Neural progenitor cell (in vitro differentiated cells): ENCODE results near the gene MYOF. TPM values are rescaled to one million over a fixed set of nuclear protein-coding genes. Genes with fewer than 3 reads are reported as not detected.
A peak's percentile ranks its signal among the peaks of the same experiment; 100 is the strongest.

Source experiments
- DNase-seq: peaks from one replicate; pipeline ENCODE4 v3.0.0-alpha.2; 2016; ENCODE audit warnings: low spot score
- H2AFZ ChIP-seq: fragments of 200-600 bp; sonication (generic); replicated peaks from 2 replicates; pipeline ENCODE4 v1.6.1; 2016; ENCODE audit warnings: antibody characterized with exemption
- H3F3A ChIP-seq: fragments of 200-600 bp; sonication (generic); 2 replicates; pipeline ENCODE4 v1.6.1; 2016; ENCODE audit warnings: antibody characterized with exemption, low read depth
- H3K27ac ChIP-seq: fragments of 200-600 bp; sonication (generic); 2 replicates; pipeline ENCODE4 v1.5.1; 2016; ENCODE audit warnings: mild to moderate bottlenecking
- H3K27me3 ChIP-seq: fragments of 200-600 bp; sonication (generic); 2 replicates; pipeline ENCODE4 v1.6.1; 2016; ENCODE audit warnings: mild to moderate bottlenecking, moderate library complexity
- H3K36me3 ChIP-seq: fragments of 200-600 bp; sonication (generic); 2 replicates; pipeline ENCODE4 v1.5.1; 2016
- H3K4me1 ChIP-seq: fragments of 200-600 bp; sonication (generic); 2 replicates; pipeline ENCODE4 v1.6.1; 2016; ENCODE audit warnings: mixed run types
- H3K4me2 ChIP-seq: fragments of 200-600 bp; sonication (generic); 2 replicates; pipeline ENCODE4 v1.6.1; 2016
- H3K4me3 ChIP-seq: fragments of 200-600 bp; sonication (generic); 2 replicates; pipeline ENCODE4 v1.5.1; 2016
- H3K79me2 ChIP-seq: fragments of 200-600 bp; sonication (generic); 2 replicates; pipeline ENCODE4 v1.6.1; 2016; ENCODE audit warnings: low read depth
- H3K9ac ChIP-seq: fragments of 200-600 bp; sonication (generic); 2 replicates; pipeline ENCODE4 v1.6.1; 2016
- H3K9me3 ChIP-seq: fragments of 200-600 bp; sonication (generic); 2 replicates; pipeline ENCODE4 v1.5.1; 2016; ENCODE audit warnings: low read depth
- H4K20me1 ChIP-seq: fragments of 200-600 bp; sonication (generic); 2 replicates; pipeline ENCODE4 v1.6.1; 2016; ENCODE audit warnings: low read depth
- H3K27ac Mint-ChIP-seq: 3 replicates; pipeline ENCODE4 v1.8.0; 2021; ENCODE audit warnings: mixed read lengths
- H3K27me3 Mint-ChIP-seq: 2 replicates; pipeline ENCODE4 v1.8.0; 2022; ENCODE audit warnings: low read depth, mild to moderate bottlenecking, inconsistent platforms, moderate library complexity, mixed read lengths; ENCODE audit not compliant: insufficient read depth
- H3K36me3 Mint-ChIP-seq: 3 replicates; pipeline ENCODE4 v1.8.0; 2021; ENCODE audit warnings: mixed read lengths
- H3K4me1 Mint-ChIP-seq: 3 replicates; pipeline ENCODE4 v1.8.0; 2021; ENCODE audit warnings: mixed read lengths
- H3K4me3 Mint-ChIP-seq: 3 replicates; pipeline ENCODE4 v1.8.0; 2021; ENCODE audit warnings: mild to moderate bottlenecking, moderate library complexity, mixed read lengths
- H3K9me3 Mint-ChIP-seq: 3 replicates; pipeline ENCODE4 v1.8.0; 2020; ENCODE audit warnings: mixed read lengths
- CTCF ChIP-seq: fragments of 200-600 bp; sonication (generic); IDR thresholded peaks from 2 replicates; pipeline ENCODE4 v1.5.1; 2017; ENCODE audit warnings: antibody characterized with exemption, mild to moderate bottlenecking
- EZH2 ChIP-seq: fragments of 200-600 bp; sonication (generic); IDR thresholded peaks from 2 replicates; pipeline ENCODE4 v1.6.1; 2017; ENCODE audit warnings: antibody characterized with exemption, mild to moderate bottlenecking, moderate library complexity
- EZH2phosphoT487 ChIP-seq: fragments of 200-600 bp; sonication (generic); IDR thresholded peaks from 2 replicates; pipeline ENCODE4 v1.6.1; 2017; ENCODE audit warnings: antibody characterized with exemption
- total RNA-seq: library from RNA; depleted of rRNA; stranded (reverse); fragments of >200 nt; gene quantifications from 2 replicates; pipeline ENCODE4 v1.2.3, GENCODE V29; 2015; ENCODE audit warnings: low replicate concordance

Gene MYOF
- total RNA-seq, 1 donor from 2014 or later, result 1.6 TPM

- Mint-ChIP-seq H3K4me1 (peaks cover 28% of the 10 kb centered on the region), H3K27ac (peak overlapping the region; percentile 46), H3K4me3 (no peak overlapping the region), H3K36me3 (peaks cover 3% of the 10 kb centered on the region), H3K9me3 (peaks cover 9% of the 10 kb centered on the region), H3K27me3 (peaks cover 3% of the 10 kb centered on the region)
- Histone ChIP-seq H3K9ac (no peak overlapping the region), H4K20me1 (no peaks in the 10 kb centered on the region), H3K27ac (no peak overlapping the region), H3K27me3 (no peaks in the 10 kb centered on the region), H3K36me3 (no peaks in the 10 kb centered on the region), H3K4me2 (no peak overlapping the region), H3K4me3 (no peak overlapping the region), H3F3A (peaks cover 3% of the 10 kb centered on the region), H2AFZ (peak overlapping the region; percentile 50), H3K79me2 (no peaks in the 10 kb centered on the region), H3K9me3 (no peaks in the 10 kb centered on the region), H3K4me1 (no peaks in the 10 kb centered on the region)
- DNase-seq, result no peak
- TF ChIP-seq CTCF (no peak), EZH2phosphoT487 (no peak), EZH2 (no peak)
Observed at GRCh38 chr10:93413252-93413689, 68.9 kb downstream of the MYOF start.

- DNase-seq, result no peak
- H3K4me1 ChIP-seq, result no peaks in the 10 kb centered on the region
- no peak overlapping the region for H3K4me2 ChIP-seq
- H3K27ac Mint-ChIP-seq, result peak overlapping the region; percentile 38
- H3K36me3 ChIP-seq, result no peaks in the 10 kb centered on the region
- H3F3A ChIP-seq, result peaks cover 3% of the 10 kb centered on the region
- no peaks in the 10 kb centered on the region for H3K27me3 ChIP-seq
- H3K79me2 ChIP-seq, result no peaks in the 10 kb centered on the region
- peaks cover 24% of the 10 kb centered on the region for H3K4me1 Mint-ChIP-seq
- H3K9me3 Mint-ChIP-seq, result peaks cover 9% of the 10 kb centered on the region
- no peak overlapping the region for H3K4me3 Mint-ChIP-seq
- H4K20me1 ChIP-seq, result no peaks in the 10 kb centered on the region
- H3K27ac ChIP-seq, result no peak overlapping the region
- H3K9ac ChIP-seq, result no peak overlapping the region
- TF ChIP-seq EZH2 (no peak), CTCF (no peak), EZH2phosphoT487 (no peak)
- peaks cover 3% of the 10 kb centered on the region for H3K27me3 Mint-ChIP-seq
- H2AFZ ChIP-seq, result peak overlapping the region; percentile 50
- peaks cover 3% of the 10 kb centered on the region for H3K36me3 Mint-ChIP-seq
- no peaks in the 10 kb centered on the region for H3K9me3 ChIP-seq
- H3K4me3 ChIP-seq, result no peak overlapping the region
Observed at GRCh38 chr10:93412801-93413200, 69.3 kb downstream of the MYOF start.

- H3K27ac Mint-ChIP-seq, result no peak overlapping the region
- Histone ChIP-seq H3K27me3 (no peaks in the 10 kb centered on the region), H3K9ac (no peak overlapping the region), H3K4me2 (no peak overlapping the region), H3K36me3 (no peaks in the 10 kb centered on the region), H4K20me1 (no peaks in the 10 kb centered on the region), H3K9me3 (no peaks in the 10 kb centered on the region), H3K27ac (no peak overlapping the region), H3K79me2 (no peaks in the 10 kb centered on the region), H3K4me1 (peaks cover 6% of the 10 kb centered on the region), H2AFZ (no peak overlapping the region), H3F3A (peaks cover 3% of the 10 kb centered on the region), H3K4me3 (no peak overlapping the region)
- peaks cover 24% of the 10 kb centered on the region for H3K4me1 Mint-ChIP-seq
- H3K27me3 Mint-ChIP-seq, result peaks cover 3% of the 10 kb centered on the region
- TF ChIP-seq CTCF (no peak), EZH2 (no peak), EZH2phosphoT487 (no peak)
- H3K9me3 Mint-ChIP-seq, result peaks cover 9% of the 10 kb centered on the region
- no peak overlapping the region for H3K4me3 Mint-ChIP-seq
- no peak for DNase-seq
- H3K36me3 Mint-ChIP-seq, result peaks cover 3% of the 10 kb centered on the region
Observed at GRCh38 chr10:93410697-93411348, 71.3 kb downstream of the MYOF start.
